HFF-Myc (cell line): Measurements from ENCODE around the gene EBF4.
"Not testable (repeated sequence)": the region's sequence is repeated elsewhere in the genome, so short reads cannot be mapped to it uniquely, and the experiment has no call there.

Experiments
- DNase-seq: peaks from one replicate; pipeline ENCODE4 v3.0.0-alpha.2; 2011; ENCODE audit warnings: low read depth; ENCODE audit errors: extremely low read depth
- H3K4me3 ChIP-seq: replicated peaks from 2 replicates; pipeline ENCODE4 v1.5.1; 2011; ENCODE audit warnings: low read depth, mild to moderate bottlenecking, control low read depth, low read length
- TF ChIP-seq, protein P1 (sequence below): IDR thresholded peaks from 2 replicates; pipeline ENCODE4 v1.5.1; 2012; ENCODE audit warnings: mild to moderate bottlenecking, low read depth, low read length, control low read depth; ENCODE audit errors: missing control alignments

Gene EBF4

DNA sequence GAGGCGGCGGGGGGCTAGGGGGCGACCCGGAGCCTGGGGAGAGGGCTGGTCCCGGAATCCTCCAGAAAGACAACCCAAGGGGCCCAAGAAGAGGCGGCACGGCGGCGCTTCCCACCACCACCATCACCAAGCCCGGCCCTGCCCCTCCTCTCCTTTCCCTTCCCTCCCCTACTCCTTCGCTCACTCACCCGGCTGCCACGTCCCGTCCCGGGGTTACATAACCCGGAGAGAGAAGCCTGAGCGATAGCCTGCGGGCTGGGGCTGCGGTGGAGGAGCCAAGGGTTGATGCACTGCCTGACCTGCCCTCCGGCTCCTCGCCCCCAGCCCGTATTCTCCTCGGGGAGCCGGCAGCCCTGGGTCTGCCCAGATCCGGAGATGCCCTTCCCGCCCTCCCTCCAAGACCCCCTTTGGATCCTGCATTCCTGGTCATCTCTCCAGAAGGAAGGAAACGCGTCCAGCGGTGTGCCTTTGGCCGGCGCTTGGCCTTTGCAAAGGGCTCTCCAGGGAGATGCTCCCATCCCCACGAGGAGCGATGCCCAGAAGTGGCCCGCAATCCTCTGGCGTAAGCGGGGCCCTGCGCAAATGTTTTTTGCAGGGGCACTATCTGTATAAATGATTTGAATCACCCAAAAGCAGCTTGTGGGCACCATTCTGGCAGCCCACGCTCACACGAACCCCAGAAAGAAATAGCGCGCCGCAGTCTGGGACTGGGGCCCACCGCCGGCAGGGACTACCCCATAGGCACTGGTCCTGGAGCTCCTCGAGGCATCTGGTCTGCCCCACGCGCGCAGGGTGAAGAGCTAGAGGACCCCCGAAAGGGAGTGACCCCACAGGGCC is 112.5 kb downstream of the EBF4 start:
- DNase-seq, result no peak
- TF ChIP-seq, protein P1, sequence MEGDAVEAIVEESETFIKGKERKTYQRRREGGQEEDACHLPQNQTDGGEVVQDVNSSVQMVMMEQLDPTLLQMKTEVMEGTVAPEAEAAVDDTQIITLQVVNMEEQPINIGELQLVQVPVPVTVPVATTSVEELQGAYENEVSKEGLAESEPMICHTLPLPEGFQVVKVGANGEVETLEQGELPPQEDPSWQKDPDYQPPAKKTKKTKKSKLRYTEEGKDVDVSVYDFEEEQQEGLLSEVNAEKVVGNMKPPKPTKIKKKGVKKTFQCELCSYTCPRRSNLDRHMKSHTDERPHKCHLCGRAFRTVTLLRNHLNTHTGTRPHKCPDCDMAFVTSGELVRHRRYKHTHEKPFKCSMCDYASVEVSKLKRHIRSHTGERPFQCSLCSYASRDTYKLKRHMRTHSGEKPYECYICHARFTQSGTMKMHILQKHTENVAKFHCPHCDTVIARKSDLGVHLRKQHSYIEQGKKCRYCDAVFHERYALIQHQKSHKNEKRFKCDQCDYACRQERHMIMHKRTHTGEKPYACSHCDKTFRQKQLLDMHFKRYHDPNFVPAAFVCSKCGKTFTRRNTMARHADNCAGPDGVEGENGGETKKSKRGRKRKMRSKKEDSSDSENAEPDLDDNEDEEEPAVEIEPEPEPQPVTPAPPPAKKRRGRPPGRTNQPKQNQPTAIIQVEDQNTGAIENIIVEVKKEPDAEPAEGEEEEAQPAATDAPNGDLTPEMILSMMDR, result no peak
- H3K4me3 ChIP-seq, result no peak overlapping the region

DNA sequence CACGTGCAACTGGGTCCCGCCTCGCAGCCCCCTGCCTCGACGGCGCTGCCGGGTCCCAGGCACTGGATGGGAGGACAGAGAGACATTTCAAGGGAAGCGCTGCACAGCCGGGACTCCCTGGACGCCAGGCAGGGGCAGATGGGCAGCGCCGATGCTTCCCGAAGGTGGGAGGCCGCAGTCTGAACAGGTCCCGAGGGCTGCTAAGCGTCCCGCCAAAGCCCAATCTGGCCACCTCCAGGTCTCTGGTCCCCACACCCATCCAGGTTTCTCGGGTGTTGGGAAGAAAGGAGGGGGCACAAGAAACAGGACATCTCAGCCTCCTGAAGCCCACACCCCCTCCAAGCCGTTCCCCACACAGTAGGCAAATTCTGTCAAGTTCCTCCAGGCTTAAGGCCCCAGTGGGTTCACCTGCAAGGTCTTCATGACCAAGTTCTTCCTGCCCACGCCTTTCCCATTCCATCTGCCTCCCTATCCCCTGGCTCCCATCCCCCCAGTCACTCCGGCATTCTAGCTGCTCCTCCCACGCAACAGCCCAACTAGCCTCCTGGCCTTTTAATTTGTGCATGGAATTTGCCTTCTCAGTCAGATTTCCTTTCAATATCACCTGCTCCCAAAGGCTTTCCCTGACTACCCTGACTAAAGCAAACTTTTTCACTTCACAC is 113.2 kb downstream of the EBF4 start:
- H3K4me3 ChIP-seq, result no peak overlapping the region
- TF ChIP-seq, protein P1, result no peak
- DNase-seq, result no peak

DNA sequence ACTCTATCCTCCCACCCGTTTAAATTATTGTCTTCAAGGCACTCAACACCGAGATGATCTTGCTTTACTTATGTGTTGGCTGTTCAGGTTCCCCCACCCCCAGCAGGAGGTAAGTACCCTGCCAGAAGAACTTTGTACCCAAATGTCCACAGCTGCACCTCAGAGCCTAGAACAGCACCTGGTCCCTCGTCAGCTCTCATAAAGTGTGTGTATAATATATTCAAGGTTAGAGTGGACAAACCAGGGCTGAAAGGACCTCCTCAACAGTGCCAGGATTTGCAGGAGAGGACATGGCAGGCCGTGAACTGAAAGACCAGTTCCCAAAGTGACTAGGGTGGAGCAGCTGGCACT is 113.7 kb downstream of the EBF4 start:
- TF ChIP-seq, protein P1, result no peak
- no peak for DNase-seq
- no peak overlapping the region for H3K4me3 ChIP-seq

DNA sequence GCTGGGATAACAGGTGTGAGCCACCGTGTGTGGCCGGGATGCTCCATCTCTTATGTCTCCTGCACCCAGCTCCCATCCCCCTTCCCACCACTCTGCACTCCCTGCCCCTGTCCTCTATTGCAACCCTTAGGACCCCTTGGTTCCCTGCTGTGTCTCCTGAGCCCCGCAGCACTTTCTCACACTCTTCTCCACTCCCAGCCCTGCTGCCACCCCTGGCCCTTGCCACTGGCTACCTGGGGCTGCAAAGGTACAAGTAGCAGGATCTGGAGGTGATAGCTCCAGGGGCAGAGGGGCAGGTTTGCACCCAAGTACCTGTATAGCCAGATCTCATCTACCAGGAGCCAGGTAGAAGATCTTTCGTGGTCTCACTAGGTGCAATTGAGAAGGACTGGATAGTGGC is 114.4 kb downstream of the EBF4 start:
- no peak overlapping the region for H3K4me3 ChIP-seq
- no peak for DNase-seq
- TF ChIP-seq, protein P1, result no peak

DNA sequence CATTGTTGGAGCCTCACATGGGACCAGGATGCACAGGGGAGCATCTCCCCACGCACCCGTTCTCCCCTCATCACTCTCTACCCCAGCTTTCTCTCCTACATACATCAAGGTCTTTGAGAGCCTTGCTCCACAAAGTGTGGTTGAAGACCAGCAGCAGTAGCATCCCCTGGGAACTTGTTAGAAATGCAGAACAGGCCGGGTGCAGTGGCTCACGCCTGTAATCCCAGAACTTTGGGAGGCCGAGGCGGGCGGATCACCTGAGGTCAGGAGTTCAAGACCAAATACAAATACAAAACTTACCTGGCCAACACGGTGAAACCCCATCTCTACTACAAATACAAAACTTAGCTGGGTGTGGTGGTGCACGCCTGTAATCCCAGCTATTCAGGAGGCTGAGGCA is 115.3 kb downstream of the EBF4 start:
- DNase-seq, H3K4me3 ChIP-seq: not testable (repeated sequence)

DNA sequence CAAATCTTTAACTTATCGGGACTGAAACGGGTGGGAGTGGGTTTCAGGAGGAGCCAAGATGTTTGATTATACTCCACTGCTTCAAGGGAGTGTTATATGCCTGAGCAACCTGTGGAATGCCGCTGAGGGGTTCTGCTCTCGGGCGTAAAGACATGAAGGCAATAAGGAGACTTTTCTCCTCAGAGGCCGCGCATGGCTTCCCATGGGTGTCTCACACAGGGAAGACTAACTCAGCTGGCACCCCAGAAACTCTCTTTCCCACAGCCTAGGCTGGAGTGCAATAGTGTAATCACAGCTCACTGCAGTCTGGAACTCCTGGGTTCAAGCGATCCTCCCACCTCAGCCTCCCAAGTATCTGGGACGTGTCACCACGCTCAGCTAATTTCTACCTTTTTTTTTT is 117.1 kb downstream of the EBF4 start:
- no peak overlapping the region for H3K4me3 ChIP-seq
- no peak for DNase-seq
- TF ChIP-seq, protein P1, result no peak
